Esophagus muscularis mucosa (tissue), 4 donors: Measurements from ENCODE around the gene PGK1.
"Not testable (repeated sequence)": the region's sequence is repeated elsewhere in the genome, so short reads cannot be mapped to it uniquely, and the experiment has no call there.

Source experiments
- EP300 ChIP-seq: sonication (generic); formaldehyde crosslinking; IDR thresholded peaks from one replicate; pipeline ENCODE4 v1.6.1; 2017; ENCODE audit warnings: antibody characterized with exemption
- POLR2A ChIP-seq: fragments of 450-650 bp; IDR thresholded peaks from one replicate; pipeline ENCODE4 v1.6.1; 2017; ENCODE audit warnings: antibody characterized with exemption, moderate library complexity, mild to moderate bottlenecking, low read depth
- POLR2AphosphoS5 ChIP-seq, 2 donors: sonication (generic); formaldehyde crosslinking; IDR thresholded peaks; one replicate each; pipeline ENCODE4 v1.6.1; 2017; ENCODE audit warnings: antibody characterized with exemption in 2 of 2
- TF ChIP-seq, protein P1 (sequence below), 3 experiments: fragments of 200-600 bp in 2 of 3; fragments of 450-650 bp in 1 of 3; sonication (generic) in 2 of 3; IDR thresholded peaks; one replicate each; pipeline ENCODE4 v1.5.1; 2017 to 2019; ENCODE audit warnings: antibody characterized with exemption in 3 of 3, mild to moderate bottlenecking in 2 of 3, moderate library complexity in 1 of 3

DNA sequence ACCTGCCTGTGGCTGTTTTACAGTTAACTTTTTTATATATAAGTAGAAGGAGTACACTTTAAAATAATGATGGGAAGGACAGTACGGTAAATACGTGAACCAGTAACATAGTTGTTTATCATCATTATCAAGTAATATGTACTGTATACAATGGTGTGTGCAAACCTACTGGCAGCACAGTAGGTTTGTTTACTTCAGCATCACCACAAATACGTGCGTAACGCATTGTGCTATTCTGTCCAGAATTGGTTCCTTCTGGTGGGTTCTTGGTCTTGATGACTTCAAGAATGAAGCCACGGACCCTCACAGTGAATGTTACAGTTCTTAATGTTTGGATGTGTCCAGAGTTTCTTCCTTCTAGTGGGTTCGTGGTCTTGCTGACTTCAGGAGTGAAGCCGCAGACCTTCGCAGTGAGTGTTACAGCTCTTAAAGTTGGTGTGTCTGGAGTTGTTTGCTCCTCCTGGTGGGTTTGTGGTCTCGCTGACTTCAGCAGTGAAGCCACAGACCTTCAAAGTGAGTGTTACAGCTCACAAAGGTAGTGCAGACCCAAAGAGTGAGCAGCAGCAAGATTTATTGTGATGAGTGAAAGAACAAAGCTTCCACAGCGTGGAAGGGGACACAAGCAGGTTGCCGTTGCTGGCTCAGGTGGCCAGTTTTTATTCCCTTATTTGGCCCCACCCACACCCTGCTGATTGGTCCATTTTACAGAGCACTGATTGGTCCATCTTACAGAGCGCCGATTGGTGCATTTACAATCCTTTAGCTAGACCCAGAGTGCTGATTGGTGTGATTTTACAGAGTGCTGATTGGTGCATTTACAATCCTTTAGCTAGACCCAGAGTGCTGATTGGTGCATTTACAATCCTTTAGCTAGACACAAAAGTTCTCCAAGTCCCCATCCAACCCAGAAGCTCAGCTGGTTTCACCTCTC is 30.6 kb upstream of the PGK1 start:
- TF ChIP-seq, protein P1, sequence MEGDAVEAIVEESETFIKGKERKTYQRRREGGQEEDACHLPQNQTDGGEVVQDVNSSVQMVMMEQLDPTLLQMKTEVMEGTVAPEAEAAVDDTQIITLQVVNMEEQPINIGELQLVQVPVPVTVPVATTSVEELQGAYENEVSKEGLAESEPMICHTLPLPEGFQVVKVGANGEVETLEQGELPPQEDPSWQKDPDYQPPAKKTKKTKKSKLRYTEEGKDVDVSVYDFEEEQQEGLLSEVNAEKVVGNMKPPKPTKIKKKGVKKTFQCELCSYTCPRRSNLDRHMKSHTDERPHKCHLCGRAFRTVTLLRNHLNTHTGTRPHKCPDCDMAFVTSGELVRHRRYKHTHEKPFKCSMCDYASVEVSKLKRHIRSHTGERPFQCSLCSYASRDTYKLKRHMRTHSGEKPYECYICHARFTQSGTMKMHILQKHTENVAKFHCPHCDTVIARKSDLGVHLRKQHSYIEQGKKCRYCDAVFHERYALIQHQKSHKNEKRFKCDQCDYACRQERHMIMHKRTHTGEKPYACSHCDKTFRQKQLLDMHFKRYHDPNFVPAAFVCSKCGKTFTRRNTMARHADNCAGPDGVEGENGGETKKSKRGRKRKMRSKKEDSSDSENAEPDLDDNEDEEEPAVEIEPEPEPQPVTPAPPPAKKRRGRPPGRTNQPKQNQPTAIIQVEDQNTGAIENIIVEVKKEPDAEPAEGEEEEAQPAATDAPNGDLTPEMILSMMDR (IDR thresholded peaks at IDR 0.05) = not testable (repeated sequence)
- not testable (repeated sequence) for TF ChIP-seq POLR2AphosphoS5 (IDR thresholded peaks at IDR 0.05); POLR2A; EP300
